DOHH2 (cell line): ENCODE results near the gene EZR.
A peak's percentile ranks its signal among the peaks of the same experiment; 100 is the strongest.

ENCODE experiments used
- H3F3A ChIP-seq: fragments of 200-600 bp; sonication (generic), shearing (Covaris generic); 2 replicates; pipeline ENCODE4 v1.6.0; 2016; ENCODE audit warnings: antibody characterized with exemption, mild to moderate bottlenecking; ENCODE audit not compliant: control insufficient read depth, insufficient read depth
- H3K27ac ChIP-seq: fragments of 200-600 bp; sonication (generic); 2 replicates; pipeline ENCODE4 v1.5.1; 2014; ENCODE audit warnings: low read depth, mild to moderate bottlenecking, low read length, moderate library complexity
- H3K27me3 ChIP-seq: fragments of 200-600 bp; sonication (generic); 2 replicates; pipeline ENCODE4 v1.6.1; 2014; ENCODE audit warnings: mild to moderate bottlenecking, low read length, mixed read lengths; ENCODE audit not compliant: control insufficient read depth
- H3K36me3 ChIP-seq: fragments of 200-600 bp; sonication (generic); 2 replicates; pipeline ENCODE4 v1.6.1; 2014; ENCODE audit warnings: mild to moderate bottlenecking, low read length, moderate library complexity, mixed read lengths; ENCODE audit not compliant: control insufficient read depth
- H3K4me1 ChIP-seq: fragments of 200-600 bp; sonication (generic); 2 replicates; pipeline ENCODE4 v1.6.1; 2014; ENCODE audit warnings: mild to moderate bottlenecking, low read length, mixed read lengths; ENCODE audit not compliant: control insufficient read depth
- H3K4me2 ChIP-seq: fragments of 200-600 bp; sonication (generic); 2 replicates; pipeline ENCODE4 v1.6.0; 2014; ENCODE audit warnings: mild to moderate bottlenecking, low read length, moderate library complexity
- H3K4me3 ChIP-seq: fragments of 200-600 bp; sonication (generic); 2 replicates; pipeline ENCODE4 v1.5.1; 2014; ENCODE audit warnings: mild to moderate bottlenecking, low read length, mixed read lengths
- H3K79me2 ChIP-seq: fragments of 200-600 bp; sonication (generic); 2 replicates; pipeline ENCODE4 v1.6.1; 2014; ENCODE audit warnings: mild to moderate bottlenecking, low read length, mixed read lengths; ENCODE audit not compliant: control insufficient read depth
- H3K9me2 ChIP-seq: fragments of 200-600 bp; sonication (generic); replicated peaks from 2 replicates; pipeline ENCODE4 v1.6.1; 2014; ENCODE audit warnings: mild to moderate bottlenecking, low read length, mixed read lengths; ENCODE audit not compliant: control insufficient read depth
- H3K9me3 ChIP-seq: fragments of 200-600 bp; sonication (generic); 2 replicates; pipeline ENCODE4 v1.6.1; 2014; ENCODE audit warnings: antibody characterized with exemption, low read length, mixed read lengths; ENCODE audit not compliant: control insufficient read depth, insufficient read depth
- H4K20me1 ChIP-seq: fragments of 200-600 bp; sonication (generic); 2 replicates; pipeline ENCODE4 v1.6.0; 2014; ENCODE audit warnings: low read depth, mild to moderate bottlenecking, antibody characterized with exemption, low read length, moderate library complexity; ENCODE audit not compliant: control insufficient read depth, insufficient read depth
- CTCF ChIP-seq: fragments of 200-600 bp; sonication (generic); IDR thresholded peaks from one replicate; pipeline ENCODE4 v1.5.1; 2014; ENCODE audit warnings: antibody characterized with exemption, mild to moderate bottlenecking, low read depth, low read length; ENCODE audit not compliant: poor library complexity, severe bottlenecking
- EZH2phosphoT487 ChIP-seq: fragments of 200-600 bp; sonication (generic); IDR thresholded peaks from 2 replicates; pipeline ENCODE4 v1.6.1; 2017; ENCODE audit warnings: borderline replicate concordance, mild to moderate bottlenecking, antibody characterized with exemption, low read length, moderate library complexity, mixed read lengths

EZR gene

DNA sequence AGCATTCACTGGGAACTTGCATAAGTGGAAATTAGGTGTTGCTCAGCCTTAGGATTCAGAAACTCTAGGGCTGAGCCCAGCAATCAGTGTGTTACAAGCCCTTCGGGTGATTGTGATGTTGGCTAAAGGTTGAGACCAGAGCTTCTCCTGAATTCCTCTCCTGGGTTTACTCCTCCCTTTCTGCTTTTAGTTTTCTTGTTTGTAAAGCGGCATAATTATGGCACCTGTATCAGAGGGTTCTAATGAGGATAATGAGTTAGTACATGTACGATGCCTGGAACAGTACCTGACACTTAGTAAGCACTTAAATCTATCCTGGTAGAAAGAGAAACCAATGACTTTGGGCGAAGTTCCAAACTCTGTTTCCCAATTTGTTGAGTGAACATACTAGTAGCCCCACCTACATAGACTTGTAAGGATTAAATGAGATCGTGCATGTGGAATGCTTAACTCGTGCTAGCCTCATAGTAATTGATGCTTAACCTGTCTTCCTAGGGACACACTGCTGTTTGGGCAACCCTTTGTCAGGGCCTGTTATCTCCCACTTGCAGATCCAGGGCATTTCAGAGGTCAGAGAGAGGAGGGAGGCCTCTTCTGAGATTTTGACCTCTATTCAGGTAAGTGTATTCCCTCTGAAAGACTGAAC, 932 bp upstream of the EZR start:
- peaks cover 34% of the 10 kb centered on the region for H3K36me3 ChIP-seq
- H3F3A ChIP-seq, result peaks cover 23% of the 10 kb centered on the region
- H3K4me3 ChIP-seq, result peak overlapping the region; percentile 94
- peaks cover 45% of the 10 kb centered on the region for H3K79me2 ChIP-seq
- peak overlapping the region; percentile 71 for H3K4me2 ChIP-seq
- H3K4me1 ChIP-seq, result peaks cover 28% of the 10 kb centered on the region
- H3K27ac ChIP-seq, result peak overlapping the region; percentile 99
- H4K20me1 ChIP-seq, result peaks cover 23% of the 10 kb centered on the region
- H3K27me3 ChIP-seq, result no peaks in the 10 kb centered on the region
- TF ChIP-seq EZH2phosphoT487 (no peak), CTCF (no peak)
- H3K9me2 ChIP-seq, result no peaks in the 10 kb centered on the region
- no peaks in the 10 kb centered on the region for H3K9me3 ChIP-seq

DNA sequence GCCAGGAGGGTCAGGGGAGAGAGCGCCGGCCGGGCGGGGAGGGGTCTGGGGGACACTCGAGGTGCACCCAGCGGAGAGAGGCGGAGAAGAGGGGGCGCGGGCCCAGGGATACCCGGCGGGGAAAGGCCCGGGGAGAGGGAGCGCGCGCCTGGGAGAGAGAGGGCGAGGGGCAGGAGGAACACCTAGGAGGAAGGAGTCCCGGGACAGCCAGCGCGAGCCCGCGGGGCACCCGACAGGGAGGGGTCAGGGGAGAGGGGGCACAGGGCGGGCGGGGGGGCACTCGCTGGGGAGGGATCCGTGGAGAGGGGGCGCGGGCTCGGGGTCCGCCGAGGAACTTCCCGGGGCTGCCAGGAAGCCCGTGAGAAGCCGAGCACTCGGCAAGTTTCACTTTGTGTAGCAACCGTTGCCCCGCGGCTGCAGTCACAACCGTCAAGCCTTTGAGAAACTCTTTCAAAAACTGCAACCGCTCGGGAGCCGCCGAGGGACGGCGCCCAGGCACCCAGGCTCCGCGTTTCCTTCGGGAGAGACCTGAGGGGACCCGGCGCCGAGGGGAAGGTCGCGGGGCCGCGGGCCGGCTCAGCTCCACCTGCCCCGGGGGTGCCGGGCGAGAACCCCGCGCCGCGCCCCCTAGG, 471 bp downstream of the EZR start:
- TF ChIP-seq EZH2phosphoT487 (no peak), CTCF (no peak)
- Histone ChIP-seq H3K36me3 (peaks cover 48% of the 10 kb centered on the region), H3F3A (peaks cover 36% of the 10 kb centered on the region), H3K79me2 (peaks cover 59% of the 10 kb centered on the region), H3K27ac (peak overlapping the region; percentile 99), H3K4me2 (peak overlapping the region; percentile 97), H3K27me3 (no peaks in the 10 kb centered on the region), H3K9me3 (no peaks in the 10 kb centered on the region), H3K4me1 (peaks cover 42% of the 10 kb centered on the region), H3K4me3 (peak overlapping the region; percentile 94), H3K9me2 (no peaks in the 10 kb centered on the region), H4K20me1 (peaks cover 29% of the 10 kb centered on the region)

- Histone ChIP-seq H4K20me1 (peaks cover 35% of the 10 kb centered on the region), H3K27me3 (no peaks in the 10 kb centered on the region), H3K27ac (peak overlapping the region; percentile 99), H3K9me3 (no peaks in the 10 kb centered on the region), H3F3A (peaks cover 44% of the 10 kb centered on the region), H3K9me2 (no peaks in the 10 kb centered on the region), H3K36me3 (peaks cover 55% of the 10 kb centered on the region), H3K4me1 (peaks cover 48% of the 10 kb centered on the region), H3K4me2 (peak overlapping the region; percentile 97), H3K4me3 (peak overlapping the region; percentile 94), H3K79me2 (peaks cover 66% of the 10 kb centered on the region)
- TF ChIP-seq CTCF (no peak), EZH2phosphoT487 (no peak)
These were observed 1.2 kb downstream of the EZR start for GRCh38 chr6:158817728-158818580.
